Activated T-cell treated with anti-CD3 and anti-CD28 coated beads, Interleukin-2, amount 50 U/mL, for 1 hour (primary cell): Measurements from ENCODE around the gene PCBP3.
"Not testable (repeated sequence)": the region's sequence is repeated elsewhere in the genome, so short reads cannot be mapped to it uniquely, and the experiment has no call there.

Source experiments
- DNase-seq: peaks from one replicate; pipeline ENCODE4 v3.0.0-alpha.2; 2020

Gene PCBP3

DNA sequence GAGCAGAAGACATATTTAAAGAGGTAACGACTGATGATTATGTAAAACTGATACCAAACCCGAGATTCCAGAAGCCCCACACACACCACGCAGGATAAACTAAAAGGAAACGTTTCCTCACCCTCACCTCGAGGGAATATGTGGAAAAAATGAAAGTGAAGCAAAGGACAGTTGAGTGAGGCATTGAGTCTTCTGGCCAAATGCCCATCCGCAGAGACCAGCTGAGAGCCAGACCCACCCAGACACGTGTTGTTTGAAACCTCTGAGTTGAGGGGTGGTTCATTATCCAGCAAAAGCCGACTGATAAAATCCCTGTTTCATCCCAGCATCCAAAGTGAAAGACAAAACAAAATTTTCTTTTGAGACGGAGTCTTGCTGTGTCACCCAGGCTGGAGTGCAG is 29.6 kb upstream of the PCBP3 start:
- no peak for DNase-seq

DNA sequence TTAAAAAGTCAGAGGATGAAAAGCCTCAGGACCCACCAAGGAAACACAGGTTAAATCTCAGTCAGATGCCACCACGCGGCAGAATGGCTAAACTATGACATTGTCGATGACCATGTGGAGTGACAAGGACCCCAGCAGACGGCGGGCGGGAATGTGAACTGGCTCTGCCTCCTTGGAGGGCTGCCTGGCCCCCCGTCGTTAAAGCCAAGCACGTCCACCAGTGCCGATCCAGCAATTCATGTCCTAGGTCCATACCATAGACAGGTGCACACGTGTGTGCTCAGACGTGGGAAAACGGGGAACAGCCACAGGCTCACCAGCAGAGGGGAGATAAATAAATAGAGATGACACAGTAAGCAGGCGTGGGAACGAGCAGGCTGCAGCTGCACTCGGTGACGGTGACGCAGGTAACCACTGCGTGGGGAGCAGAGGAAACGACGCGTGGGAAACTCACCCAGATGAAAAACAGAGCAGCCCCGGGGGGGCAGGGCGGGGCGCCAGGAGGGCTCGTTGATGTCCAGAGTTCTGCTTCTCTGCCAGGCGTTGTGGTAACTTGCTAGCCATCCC is 28.3 kb upstream of the PCBP3 start:
- peak; percentile 92 for DNase-seq

DNA sequence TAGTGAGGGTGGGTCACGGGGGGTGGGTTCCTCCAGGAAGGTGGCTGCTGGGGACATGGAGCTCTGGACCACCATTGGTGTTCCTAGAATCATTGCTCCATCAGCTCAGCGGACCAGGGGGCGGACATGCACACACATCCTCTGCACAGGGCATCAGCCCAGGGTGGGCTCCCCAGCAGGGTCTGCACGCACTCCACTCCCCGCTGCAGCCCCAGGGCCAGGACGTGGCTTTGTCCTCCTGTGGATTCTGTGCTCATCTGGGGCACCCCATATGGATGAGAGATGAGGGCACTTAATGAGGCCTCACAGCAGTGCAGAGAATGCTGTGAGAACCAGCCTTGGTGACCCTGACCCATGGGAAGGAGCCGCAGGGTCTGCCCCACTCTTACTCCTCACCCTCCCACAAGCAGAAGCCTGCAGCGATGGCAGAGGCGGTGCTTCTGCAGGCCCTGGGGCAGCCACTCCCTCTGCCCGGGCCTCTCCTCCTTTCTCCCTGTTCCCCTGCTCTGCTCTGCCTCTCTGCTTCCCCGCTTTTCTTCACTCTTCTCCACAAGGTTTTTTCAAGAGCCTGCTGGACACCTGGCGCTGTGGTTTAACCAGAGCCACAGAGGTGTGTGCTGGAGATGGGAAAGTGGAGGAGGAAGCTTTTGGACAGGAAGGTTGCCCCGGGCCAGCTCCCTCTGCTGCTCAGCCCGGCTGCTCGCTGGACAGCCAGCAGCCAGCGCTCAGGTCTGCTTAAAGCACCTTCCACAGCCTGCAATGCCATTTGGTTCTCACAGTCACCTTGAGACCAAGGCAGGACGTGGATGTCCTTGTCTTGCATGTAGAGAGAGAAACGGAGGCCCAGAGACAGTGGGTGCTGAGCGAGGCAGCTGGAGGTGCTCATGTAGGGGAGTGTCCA is 26.3 kb upstream of the PCBP3 start:
- DNase-seq = peak; percentile 23

DNA sequence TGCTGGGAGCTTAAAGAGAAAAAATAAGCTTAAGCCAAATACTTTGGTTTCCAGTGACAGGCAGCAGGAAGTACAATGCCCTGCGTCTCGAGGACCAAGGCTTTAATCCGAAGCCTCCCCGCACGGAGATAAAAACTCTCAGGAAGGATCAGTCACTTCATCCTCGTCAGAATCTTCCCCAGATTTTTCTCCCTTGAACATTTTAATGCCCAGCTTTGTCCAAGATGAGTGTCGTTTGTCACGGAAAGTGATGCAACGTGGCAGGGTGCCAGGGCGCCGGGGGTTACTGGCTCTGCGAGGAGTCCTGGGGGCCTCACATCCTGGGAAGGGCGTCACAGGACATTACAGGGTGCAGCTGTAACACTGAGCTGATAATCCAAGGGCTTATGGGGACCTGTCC is 25.2 kb upstream of the PCBP3 start:
- peak; percentile 15 for DNase-seq

DNA sequence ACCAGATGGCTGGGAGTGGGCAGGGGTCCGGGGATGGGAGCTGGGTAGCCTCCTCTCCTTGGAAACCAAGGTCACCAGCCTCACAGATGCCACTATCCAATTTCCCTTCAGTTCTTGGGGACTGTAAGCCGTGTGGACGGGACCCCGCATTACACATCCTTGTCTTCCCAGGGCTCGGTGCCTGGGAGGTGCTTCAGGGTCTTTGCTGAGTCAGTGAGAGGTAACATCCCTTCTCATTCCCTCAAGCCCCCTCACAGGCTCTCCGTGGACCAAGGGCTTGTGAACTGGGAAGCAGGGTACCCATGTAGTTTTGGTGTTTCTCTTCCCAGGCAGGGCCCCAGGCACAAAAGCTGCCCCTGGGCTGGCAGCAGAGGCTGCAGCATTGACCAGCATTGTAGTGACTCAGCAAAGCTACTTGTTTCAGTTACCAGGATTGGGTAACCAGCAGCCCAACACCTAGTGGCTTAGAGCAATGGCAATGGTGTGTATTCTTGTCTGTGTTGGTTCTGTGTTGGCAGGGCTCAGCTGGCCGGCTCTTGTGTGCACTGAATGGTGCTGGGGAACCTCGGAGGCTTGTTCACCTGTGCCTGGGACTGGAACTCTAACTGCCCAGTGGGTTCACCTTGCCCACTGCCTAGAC is 24.6 kb upstream of the PCBP3 start:
- peak; percentile 17 for DNase-seq

DNA sequence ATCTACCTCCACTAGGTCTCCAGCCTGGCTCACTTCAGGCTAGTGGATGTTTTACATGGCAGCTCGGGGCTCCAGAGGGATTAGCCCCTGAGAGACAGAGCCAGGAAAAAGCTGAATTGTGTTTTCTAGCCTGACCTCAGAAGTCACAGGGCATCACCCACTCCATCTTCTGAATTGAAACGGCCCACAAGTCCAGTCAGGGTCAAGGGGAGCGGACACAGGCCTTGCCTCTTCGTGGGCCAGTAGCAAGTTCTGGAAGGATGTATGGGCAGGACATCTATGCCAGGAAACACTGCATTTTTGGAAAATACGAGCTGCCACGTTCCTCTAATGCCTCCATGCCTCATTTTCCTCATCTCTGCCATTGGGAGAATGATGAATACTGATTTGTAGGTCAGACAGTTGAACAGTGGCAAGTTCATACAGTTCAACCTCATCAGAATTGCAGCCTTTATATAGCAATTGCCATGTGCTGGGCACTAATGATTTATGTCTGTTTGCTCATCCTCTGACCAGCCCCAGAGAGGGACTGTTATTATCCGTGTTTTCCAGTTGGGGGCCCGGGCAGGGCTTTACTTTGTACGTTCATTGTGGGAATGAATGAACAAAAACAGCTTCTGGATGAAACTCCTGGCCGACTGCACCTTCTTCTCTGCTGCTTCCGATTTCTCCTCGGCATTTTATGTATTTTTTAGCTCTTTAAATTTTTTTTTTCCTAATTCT is 23.2 kb upstream of the PCBP3 start:
- DNase-seq = peak; percentile 9

DNA sequence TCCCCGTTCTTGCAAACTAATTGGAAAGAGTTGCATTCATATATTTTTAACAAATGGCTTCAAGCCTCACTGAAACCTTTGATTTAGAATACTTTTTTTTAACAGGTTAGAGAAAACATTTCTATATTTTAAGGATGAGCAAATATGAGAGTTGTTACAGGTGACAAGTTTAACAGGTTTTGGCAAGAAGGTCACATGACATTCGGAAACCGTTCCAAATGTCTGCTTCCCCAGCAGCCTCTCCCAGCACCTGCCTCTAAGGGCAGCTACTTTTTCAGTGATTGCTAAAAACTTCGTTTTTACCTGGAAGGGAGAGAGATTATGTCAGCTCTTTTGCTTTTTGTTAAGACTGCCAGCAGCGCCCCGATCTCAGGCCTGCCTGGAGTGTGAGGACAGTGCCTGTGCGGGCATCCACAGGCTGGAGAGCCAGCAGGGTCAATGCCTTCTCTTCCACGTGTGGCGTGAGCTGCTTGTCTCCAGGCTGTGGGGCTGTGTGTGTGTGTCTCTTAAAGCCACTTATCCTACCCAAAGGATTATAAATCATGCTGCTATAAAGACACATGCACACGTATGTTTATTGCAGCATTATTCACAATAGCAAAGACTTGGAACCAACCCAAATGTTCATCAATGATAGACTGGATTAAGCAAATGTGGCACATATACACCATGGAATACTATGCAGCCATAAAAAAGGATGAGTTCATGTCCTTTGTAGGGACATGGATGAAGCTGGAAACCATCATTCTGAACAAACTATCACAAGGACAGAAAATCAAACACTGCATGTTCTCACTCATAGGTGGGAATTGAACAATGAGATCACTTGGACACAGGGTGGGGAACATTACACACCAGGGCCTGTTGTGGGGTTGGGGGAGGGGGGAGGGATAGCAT is 21.8 kb upstream of the PCBP3 start:
- peak; percentile 10 for DNase-seq

DNA sequence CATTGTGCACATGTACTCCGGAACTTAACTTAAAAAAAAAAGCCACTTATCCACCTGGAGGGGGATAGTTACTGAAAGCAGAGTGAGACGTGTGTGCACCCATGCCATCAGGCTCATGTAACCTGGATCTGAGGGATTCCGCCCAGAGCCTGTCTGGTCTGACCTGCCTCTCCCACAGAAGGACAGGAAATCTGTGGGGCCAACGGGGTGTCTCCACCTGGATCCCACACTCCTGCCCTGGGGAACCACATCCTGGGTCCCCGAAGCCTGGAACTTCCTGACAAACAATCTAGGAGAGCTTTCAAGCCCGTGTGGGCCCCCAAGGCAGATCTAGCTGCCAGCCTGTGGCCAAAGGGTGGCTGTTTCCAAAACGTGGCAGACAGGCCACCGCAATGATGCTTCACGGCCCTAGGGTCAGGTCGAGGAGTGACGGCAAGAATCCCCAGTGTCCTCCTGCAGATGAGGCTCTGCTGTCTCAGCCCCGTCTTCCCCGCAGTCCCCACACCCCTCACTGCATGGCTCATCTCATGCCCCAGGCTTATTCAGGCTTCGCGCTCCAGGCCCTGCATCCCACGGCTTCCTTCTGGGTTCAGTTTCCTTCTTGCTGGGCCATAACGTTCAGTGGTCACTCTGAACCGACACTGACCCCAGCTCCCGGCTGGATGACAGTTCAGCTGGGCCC is 21.0 kb upstream of the PCBP3 start:
- peak; percentile 13 for DNase-seq

DNA sequence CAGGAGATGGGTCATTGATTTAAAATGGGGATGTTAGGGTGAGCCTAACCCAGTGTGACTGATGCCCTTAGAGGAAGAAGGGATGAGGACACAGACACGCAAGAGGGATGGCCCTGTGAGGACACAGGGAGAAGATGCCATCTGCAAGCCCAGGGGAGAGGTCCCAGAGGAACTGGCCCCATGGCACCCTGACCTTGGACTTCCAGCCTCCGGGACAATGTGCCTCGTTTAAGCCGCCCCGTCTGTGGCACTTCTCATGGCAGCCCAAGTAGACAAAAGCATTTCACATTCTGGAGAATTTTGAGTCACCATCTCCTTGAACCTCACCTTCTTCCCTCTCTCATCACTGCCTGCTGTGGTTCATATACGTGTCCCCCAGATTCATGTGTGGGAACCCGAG is 20.1 kb upstream of the PCBP3 start:
- peak; percentile 10 for DNase-seq

DNA sequence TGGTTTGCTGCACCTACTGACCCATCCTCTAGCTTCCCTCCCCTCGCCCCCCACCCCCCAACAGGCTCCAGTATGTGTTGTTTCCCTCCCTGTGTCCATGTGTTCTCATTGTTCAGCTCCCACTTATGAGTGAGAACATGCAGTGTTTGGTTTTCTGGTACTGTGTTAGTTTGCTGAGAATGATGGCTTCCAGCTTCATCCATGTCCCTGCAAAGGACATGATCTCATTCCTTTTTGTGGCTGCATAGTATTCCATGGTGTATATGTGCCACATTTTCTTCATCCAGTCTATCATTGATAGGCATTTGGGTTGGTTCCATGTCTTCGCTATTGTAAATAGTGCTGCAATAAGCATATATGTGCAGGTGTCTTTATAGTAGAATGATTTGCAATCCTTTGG is 17.4 kb upstream of the PCBP3 start:
- DNase-seq = not testable (repeated sequence)

DNA sequence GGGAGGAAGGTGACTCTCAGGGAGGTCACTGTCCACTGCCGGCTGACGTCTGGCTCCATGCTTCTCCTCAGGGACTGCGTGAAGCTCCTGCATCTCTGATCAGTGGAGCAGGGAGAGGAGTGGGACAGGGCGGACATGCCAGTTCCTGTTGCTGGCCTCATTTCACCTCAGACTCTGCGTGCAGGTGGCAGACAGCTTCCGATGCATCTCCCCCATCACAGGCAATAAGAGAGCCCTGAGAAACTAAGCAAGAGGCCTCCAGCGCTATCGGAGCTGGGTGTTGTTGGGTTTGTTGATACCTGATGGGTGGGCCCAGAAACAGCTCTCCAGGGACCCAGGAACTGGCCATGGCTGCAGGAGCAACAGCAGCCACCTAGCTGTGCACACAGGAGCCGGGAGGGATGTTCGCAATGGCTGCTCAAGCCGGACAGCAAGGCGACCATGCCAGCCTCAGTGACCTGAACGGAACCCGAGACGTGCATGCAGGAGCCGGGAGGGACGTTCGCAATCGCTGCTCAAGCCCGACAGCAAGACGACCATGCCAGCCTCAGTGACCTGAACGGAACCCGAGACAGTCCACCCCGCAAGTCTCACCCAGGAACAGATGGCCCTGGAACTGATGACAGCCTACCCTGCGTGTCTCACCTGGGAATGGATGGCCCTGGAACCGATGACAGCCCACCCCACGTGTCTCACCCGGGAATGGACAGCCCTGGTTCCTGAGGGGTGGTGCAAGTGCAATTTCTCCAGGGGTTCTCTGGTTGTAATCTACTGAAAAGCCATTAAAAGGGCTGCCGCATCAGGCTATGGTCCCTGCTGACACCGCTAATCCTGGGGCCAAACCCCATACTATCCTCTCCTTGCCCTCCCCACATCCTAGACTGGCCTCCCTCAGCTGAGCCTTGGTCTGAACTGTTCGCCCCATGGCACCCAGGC is 14.2 kb upstream of the PCBP3 start:
- no peak for DNase-seq

DNA sequence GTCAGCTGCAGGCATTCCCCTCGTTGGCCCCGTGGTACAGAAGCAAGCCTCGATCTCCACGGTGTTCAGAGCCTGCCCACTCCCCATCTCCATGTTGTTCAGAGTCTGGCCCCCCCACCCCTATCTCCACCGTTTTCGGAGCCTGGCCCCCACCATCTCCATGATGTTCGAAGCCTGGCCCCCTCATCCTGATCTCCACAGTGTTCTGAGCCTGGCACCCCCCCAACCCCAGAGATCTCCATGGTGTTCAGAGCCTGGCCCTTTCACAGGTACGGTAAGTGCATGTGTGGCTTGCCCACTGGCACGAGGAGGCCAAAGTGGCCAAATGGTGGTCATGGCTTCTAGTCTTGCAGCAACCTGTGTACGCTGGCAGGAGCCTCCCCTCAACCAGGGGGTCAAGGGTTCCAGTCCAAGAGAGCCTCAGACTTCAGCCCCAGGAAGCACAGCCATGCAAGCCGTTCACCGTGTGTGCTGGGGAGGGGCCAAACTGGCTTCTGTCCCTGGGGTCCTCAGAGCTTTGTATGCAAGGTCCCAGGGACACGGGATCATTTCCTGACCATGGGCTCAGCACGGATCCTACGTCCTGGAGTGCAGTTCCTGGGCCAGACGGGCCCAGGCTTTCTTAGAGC is 13.3 kb upstream of the PCBP3 start:
- no peak for DNase-seq

DNA sequence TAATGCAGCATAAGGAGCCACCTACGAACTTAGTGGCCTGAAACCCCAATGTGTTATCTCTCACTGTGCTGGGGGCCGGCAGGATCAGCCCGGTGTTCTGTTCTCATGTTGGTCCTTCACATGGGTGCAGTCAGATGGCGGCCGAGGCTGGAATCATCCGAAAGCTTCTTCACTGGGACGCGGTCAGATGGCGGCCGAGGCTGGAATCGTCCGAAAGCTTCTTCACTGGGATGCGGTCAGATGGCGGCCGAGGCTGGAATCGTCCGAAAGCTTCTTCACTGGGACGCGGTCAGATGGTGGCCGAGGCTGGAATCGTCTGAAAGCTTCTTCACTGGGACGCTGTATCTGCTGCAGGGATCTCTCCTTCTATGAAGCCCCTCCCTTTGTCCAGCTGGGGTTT is 12.6 kb upstream of the PCBP3 start:
- no peak for DNase-seq

DNA sequence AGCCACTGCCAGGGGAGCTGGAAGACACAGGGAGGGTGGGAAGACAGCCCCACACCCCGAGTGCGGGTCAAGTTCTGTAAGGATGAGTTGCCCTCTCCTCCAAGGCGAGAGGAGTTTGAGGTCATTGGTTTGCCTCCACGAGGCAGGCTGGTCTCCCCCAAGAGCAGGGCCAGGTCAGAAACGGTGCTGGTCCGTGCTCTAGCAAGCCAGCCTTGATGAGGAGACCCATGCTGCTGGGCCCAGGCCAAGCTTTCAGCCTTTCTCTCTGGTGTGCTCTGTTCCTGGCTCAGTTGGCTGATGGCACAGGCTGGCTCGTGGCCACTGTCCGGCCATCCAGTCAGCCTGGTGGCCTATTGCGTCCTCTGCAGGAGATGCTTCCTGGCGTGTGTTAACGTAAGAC is 12.0 kb upstream of the PCBP3 start:
- DNase-seq = no peak

DNA sequence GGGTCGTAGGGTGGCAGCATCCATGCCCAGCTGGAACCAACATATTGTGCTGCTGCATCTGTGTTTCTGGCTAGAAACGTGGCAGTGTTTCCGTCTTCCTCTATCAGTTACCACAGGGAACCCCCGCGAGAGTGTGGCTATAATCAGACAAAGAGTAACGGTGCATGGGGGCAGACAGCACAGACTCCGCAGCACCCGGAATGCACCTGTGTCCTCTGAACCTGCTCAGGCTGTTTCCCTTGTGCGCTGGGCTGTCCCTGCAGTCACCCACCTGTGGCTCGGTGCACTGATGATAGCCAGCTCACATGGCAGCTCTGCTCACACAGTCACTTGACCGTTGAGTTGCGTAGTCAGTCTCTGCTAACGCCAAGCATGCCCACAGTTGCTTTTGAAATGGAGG is 11.4 kb upstream of the PCBP3 start:
- no peak for DNase-seq

DNA sequence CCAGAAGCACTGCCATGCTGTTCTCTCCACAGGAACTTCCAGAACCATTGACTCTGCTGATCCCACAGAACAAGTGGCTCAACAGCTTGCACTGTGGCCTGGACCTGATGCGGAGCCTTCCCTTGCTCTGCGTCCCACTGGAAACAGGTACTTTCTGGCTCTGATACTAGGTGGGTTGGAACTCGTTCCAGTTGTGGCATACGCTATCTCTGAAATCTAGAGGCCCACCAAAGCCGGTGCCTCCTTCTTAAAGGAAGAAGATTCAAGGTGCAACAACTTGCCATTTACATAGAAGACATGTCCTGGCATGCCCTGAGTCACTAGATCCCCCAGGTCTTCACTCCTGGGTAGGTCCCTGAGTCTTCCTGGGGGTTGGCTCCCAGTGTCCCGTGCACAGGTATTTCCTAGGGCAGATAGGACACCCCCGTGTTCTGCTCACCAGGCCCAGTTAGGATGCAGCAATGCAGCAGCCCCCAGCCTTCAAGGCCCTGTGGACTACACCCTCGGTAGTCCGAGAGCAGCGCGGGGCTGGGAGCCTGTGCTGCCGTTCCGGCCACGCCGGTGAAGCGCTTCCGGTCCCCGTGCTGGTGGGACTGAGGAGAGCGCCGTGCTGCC is 10.8 kb upstream of the PCBP3 start:
- DNase-seq = no peak

DNA sequence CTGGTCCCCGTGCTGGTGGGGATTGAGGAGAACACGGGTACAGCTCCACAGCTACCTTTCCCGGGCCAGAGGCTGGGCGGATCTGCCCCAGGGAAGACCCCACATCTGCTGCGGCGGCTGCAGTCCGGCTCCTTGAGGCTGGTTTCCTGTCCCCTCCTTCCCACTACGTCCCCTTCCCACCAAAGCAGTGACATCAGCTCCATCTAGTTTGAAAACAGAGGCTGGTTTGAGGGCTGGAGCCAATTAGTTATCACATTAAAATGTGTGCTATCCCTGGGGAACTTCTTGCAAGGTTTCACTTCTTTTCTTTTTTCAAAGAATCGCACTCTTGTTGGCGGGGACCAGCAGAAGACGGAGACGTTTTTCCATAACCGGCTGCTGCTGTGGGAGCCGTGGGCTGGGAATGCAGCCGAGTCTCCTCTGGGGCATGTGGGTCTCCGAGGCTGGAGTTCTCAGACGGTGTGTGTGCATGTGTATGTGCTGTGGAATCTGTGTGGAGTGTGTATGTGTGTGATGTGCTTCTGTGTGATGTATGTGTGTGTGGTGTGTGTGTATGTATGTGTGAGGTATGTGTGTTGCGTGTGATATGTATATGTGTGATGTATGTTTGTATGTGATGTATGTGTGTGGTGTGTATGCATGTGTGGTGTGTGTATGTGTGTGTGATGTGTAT is 8.9 kb upstream of the PCBP3 start:
- DNase-seq = no peak

DNA sequence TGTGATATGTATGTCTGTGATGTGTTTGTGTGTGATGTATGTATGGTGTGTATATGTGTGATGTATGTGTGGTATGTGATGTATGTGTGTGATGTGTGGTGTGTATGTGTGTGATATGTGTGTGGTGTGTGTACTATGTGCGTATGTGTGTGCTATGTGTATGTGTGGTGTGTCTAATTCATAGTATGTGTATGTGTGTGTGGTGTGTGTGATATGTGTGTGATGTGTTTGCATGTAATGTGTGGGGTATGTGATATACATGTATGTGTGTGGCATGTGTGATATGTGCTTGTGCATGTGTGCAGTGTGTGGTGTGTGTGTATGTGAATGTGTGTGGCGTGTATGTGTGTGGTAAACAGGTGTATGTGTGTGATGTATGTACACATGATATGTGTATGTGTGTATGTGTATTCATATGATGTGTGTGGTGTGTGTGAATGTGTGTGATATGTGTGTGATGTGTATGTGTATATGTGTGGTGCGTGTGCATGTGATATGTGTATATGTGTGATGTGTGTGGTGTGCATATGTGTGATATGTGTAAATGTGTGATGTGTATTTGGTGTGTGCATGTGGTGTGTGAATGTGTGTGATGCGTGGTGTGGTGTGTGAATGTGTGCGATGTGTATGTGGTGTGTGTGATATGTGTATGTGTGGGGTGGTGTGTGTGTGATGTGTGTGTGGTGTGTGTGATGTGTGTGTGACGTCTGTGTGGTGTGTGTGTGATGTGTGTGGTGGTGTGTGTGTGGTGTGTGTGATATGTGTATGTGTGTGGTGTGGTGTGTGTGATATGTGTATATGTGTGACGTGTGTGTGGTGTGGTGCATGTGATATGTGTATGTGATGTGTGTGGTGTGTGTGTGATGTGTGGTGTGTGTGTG is 8.0 kb upstream of the PCBP3 start:
- DNase-seq = no peak
